ENCODE data around the gene DRC7.

DNA sequence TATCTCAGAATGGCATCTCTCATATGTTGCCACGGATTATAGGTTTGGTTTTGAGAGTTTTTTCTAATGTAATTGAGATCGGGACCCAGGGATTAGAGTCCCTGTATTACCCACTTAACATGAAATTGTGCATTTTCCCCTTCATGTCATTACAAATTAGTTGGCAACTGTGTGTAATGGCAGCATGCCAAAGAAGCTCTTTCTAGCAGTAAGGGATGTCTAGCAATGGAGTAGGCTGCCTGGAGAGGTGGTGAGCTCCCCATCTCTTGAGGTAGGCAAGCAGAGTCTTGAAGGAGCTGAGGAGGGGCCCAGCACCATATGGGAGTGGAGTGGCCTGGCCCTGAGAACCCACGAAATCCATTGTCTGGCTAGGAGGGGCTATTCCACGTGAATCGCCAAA is 30.9 kb downstream of the DRC7 start:
- TF ChIP-seq EZH2phosphoT487 (IDR thresholded peaks at IDR 0.05; ENCODE audit: insufficient read depth, low read depth) (no peak), EZH2 (IDR thresholded peaks at IDR 0.05; ENCODE audit: insufficient read depth, poor library complexity, severe bottlenecking) (no peak)

All from GM23248 (cell line).